Stimulated activated CD4-positive, alpha-beta T cell treated with anti-CD3 and anti-CD28 coated beads, Interleukin-1b, Interleukin-23, amount 100 ng/mL, for 24 hours (primary cell): ENCODE measurements around the gene HCN1.
A peak's percentile ranks its signal among the peaks of the same experiment; 100 is the strongest.

Experiments
- DNase-seq, 4 experiments: peaks; one replicate each; pipeline ENCODE4 v3.0.0-alpha.2; 2020; ENCODE audit warnings: low read depth in 4 of 4, low spot score in 1 of 4

HCN1 gene

DNA sequence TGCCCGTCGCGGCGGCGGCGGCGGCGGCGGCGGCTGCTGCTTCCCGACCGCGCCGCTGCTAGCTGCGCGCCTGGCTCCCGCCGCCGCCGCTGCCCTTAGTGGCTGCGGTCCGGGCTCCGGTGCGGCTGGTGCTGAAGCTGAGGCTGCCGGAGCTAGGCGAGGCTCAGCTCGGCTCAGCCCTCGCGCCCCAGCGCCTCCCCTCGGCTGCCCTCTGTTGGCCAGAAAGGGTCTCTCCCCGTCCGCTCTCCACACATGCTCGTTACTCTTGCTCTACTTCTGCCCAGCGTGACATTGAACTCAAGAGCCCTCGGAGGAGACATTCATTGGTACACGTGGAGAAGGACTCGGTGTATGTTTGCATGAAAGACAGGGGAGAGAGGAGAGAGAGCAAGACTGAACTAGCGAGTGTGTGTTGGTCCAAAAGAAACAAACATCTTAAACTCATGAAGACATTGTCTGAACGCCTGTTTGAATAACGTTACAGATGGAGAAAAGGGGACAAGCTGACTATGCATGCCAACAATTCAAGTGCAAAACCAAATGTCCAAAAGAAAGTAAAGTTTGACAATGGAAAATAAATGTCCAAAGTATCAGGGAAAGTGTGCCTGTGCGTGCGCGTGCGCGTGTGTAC, at the start of gene HCN1:
TSS of gene HCN1 (minus strand) at position 175 of the 631 bp plus-strand sequence.
- DNase-seq: peak in 3 of 4 experiments; percentile 1 to 40 (median 32)

DNA sequence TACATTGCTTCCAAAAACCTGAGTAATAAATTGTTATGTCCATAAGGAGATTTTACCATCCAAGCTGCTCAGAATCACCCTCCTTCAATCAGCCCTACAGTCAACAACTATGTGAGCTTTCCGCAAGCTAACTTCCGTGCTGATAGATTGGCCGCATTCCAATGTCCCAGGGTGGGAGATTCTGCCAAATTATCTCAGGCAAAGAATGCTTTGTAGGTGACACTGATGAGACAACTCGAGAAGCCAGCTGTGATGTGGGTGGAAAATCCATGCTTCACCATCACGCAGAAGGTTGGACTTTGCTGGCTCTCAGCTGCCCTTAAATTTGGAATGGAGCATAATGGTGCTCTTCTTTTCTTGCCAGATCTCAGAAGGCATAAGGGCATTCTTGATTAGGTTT, 44.9 kb upstream of the HCN1 start:
- DNase-seq: no peak

GRCh38 chr5:45737153-45737552, 41.0 kb upstream of the HCN1 start:
- DNase-seq: no peak

DNA sequence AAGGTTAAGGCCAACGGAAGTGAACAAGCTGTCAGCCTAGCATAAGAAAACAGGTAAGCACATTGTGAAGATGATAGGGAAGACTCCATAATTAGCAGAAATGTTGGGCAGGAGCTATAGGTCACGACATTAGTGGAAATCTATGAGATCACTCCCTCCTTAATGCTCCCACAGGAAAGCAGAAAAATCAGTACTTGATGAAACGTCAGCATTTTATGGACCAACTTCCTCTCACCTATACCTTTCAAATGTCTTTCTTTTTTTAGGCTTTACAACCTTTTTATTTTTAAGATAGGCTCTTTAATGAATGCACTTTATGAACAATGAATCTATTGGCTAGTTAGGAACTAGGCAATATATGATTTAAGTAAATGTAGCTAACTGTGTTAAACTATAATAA, 29.4 kb upstream of the HCN1 start:
- DNase-seq: no peak

- DNase-seq: no peak
Observed at GRCh38 chr5:45697201-45697600, 1.0 kb upstream of the HCN1 start.

- DNase-seq: no peak
Observed at GRCh38 chr5:45695804-45696156, 400 bp downstream of the HCN1 start.

DNA sequence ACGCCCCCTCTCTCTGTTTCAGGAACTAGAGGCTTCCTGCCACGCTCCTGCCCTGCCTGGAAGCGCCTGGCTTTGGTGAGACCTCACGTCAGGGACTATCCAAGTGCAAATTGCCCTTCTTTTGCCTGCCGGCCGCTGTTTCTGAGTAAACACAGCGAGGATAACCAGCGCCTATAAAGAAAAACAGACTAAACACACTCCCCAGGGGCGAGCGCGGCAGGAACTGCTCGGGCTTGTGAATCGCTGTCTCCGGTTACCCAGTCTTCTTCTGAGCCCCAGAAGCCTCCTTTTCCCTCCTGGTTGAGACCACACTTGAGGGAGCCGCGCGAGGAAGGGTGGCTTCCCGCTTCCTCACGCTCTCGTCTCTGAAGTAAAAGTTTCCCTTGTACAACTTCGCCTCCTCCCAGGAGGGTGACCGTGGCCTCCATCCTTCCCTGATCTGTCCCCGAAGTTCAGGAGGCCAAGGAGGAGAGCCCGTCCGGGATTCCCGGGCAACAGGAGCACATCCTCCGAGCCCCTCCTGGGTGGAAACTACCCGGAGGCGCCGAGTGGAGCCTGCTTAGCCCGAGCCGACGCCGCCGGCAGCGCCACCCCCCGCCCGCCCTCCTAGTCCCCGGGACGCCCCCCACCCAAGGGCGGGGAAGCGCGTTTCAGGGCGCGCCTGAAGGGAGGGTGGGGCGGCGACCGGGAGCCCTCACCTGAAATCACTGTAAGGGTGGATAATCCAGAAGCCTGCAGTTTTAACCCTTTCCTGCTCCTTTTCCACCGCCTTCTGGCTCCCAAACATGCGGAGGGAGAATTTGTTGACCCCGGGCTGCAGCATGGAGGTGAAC, 993 bp downstream of the HCN1 start:
- DNase-seq: no peak

DNA sequence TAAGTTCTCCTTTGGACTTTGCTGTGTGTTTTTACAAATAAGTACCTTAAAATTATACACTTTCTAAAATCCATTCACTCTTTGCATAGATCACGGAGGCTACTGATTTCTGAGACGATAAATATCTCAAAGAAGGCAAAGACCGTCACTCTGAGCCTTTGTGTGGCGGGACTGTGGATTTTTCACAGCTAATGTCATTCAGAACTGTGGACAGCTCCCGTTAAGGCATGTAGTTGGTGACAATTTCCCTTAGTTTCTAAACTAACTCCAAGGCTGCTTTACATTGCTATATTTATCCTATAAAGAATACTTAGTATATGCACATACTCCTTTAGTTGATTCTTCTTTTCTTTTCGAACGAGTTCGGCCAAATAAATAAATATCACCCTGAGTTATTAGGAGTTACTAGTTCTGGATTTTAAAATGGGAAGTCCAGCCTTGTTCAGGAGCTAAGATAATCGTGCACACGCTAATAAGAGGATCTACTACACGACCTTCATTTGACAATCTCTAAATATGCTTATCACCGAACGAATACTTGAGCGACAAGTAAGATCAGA, 1.8 kb downstream of the HCN1 start:
- no peak for DNase-seq

DNA sequence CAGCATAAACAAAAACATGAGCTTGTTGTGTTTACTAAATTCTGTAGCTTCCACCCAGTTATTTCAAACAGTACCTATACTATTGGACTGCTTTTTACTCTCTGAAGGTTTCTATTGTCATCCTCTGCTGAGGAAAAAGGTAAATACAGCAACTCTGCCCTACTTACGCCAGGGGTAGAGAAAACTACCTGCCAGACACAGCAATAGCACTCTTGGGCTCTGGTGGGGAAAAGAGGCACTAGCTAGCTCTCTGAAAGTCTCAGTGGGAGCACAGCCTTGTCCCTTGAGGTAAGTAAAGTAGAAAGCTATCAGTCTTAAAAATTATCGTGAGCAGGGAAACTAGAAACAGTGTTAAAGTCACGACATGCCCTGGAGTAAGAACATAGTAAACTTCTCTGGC, 3.7 kb downstream of the HCN1 start:
- DNase-seq: no peak

GRCh38 chr5:45691656-45692055, 4.5 kb downstream of the HCN1 start:
- DNase-seq: no peak

GRCh38 chr5:45687701-45688100, 8.5 kb downstream of the HCN1 start:
- no peak for DNase-seq

GRCh38 chr5:45686620-45687019, 9.6 kb downstream of the HCN1 start:
- DNase-seq: no peak

DNA sequence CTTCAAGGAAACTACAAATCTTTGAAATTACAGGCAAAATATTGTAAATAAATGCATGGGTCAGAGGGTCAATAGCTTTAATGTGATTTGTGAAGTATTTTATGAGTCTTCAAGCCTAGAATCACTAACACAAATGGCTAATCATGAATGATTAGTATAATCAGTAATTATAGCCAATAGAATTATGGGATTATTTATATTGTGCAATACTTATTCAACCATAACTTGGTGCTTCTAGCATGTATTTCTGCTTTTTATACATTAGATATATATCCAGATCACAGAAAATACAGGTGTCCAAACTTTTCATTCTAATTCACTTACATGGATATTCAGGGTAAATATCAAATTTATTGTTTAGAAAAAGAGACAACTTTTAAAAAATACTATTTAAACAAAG, 12.1 kb downstream of the HCN1 start:
- no peak for DNase-seq

GRCh38 chr5:45680950-45681349, 15.2 kb downstream of the HCN1 start:
- no peak for DNase-seq

GRCh38 chr5:45677524-45677923, 18.7 kb downstream of the HCN1 start:
- DNase-seq: no peak

- no peak for DNase-seq
Observed at GRCh38 chr5:45672271-45672670, 23.9 kb downstream of the HCN1 start.

DNA sequence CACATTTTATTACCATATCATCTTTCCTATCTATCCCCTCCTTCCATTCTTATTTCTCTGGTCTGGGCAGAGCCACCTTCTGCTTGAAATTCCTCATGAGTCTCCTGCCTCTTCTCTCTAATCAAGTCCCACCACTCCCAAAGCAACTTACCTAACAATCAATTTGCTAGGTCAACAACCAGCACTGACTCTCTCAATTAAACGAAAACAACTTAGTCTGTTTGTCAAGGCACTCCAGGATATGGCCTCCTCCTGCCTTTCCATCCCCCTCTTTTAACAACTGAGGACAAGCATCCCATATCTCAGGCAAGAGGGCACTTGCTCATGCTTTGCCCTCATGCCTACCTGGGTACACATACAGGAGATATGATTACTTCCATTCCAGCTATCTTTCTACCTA, 47.4 kb downstream of the HCN1 start:
- DNase-seq: no peak

GRCh38 chr5:45643056-45643455, 53.1 kb downstream of the HCN1 start:
- DNase-seq: no peak

DNA sequence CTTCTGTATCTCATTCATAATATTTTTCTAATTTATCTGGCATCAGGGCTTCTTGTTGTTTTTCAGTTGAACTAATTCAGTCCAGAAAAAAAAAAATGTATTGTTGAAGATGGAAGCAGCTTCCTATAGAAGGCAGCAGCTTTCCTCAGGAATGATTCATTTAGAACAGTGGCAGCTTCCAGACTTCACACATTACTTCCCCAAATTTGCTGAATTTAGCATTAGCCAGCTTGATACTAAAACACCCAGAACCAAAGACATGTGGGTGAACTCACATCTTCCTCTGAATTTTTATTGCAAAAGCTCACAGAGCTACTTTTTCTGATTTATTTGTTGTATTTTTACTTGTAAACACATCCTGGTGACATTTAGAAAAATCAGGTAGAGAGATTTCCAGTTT, 53.8 kb downstream of the HCN1 start:
- no peak for DNase-seq

DNA sequence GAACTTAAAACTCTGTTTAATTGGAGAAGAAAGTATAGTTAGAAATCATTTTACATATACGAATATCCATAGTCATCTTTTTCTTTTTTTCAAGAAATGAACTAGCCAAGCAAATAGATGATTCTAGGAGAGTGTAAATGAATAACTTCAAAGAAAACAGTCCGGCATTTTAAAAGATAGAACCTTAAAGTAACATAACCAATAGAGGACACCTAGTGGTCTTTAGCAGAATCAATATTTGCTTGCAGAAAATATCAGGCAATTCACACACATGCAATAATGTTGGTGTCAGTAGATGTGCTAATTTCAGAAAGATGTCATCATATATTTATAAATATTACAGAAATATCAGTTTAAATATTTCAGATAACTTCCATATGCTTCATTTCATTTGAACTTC, 57.1 kb downstream of the HCN1 start:
- no peak for DNase-seq

DNA sequence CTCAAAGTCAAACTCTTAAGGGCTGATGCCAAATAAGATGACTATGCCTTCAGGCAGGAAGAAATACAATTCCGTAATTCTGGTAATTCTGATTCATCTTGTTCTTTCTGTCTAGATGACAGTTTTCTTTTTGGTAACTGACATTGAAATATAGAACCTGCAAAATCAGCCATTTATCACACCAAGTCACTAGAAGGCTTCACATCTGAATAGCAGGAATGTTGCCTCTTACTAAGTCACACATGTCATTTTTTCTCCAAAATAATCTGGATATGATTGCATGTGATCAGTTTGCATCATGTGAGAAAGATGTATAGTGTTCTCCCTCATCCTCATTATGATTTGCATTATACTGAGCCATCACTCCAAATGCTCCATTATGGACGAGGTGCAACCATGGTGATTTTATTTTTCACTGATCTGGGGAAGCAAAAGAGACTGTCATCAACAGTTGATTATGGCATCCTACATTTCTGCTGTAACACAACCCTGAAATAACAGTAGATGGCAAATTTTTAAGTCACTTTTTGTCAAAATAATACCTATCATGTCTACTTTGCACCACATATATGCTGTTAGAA, 69.0 kb downstream of the HCN1 start:
- no peak for DNase-seq

DNA sequence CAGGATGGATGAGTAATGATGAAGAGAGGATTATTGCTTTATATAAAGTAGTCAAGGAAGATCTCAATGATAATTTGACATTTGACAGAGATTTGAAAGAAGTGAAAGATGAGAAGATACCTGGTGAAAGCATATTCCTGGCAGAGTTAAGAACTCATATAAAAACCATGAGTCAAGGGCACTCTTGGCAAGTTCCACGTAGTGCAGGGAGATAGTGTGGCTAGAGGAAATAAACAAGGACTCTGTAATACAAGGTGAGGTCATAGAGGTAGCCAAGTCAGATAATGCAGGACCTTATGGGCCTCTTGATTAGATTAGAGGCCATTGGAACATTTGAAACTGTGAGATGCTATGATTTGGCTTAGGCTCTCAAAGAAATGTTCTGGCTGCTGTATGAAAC, 72.3 kb downstream of the HCN1 start:
- no peak for DNase-seq
